ENCODE results near the gene MTMR11. TPM values are rescaled to one million over a fixed set of nuclear protein-coding genes. Genes with fewer than 3 reads are reported as not detected.
A peak's percentile ranks its signal among the peaks of the same experiment; 100 is the strongest.
"Not testable (repeated sequence)": the region's sequence is repeated elsewhere in the genome, so short reads cannot be mapped to it uniquely, and the experiment has no call there.

Gene MTMR11
- total RNA-seq, 1 donor from 2014 or later: 5.8 TPM

DNA sequence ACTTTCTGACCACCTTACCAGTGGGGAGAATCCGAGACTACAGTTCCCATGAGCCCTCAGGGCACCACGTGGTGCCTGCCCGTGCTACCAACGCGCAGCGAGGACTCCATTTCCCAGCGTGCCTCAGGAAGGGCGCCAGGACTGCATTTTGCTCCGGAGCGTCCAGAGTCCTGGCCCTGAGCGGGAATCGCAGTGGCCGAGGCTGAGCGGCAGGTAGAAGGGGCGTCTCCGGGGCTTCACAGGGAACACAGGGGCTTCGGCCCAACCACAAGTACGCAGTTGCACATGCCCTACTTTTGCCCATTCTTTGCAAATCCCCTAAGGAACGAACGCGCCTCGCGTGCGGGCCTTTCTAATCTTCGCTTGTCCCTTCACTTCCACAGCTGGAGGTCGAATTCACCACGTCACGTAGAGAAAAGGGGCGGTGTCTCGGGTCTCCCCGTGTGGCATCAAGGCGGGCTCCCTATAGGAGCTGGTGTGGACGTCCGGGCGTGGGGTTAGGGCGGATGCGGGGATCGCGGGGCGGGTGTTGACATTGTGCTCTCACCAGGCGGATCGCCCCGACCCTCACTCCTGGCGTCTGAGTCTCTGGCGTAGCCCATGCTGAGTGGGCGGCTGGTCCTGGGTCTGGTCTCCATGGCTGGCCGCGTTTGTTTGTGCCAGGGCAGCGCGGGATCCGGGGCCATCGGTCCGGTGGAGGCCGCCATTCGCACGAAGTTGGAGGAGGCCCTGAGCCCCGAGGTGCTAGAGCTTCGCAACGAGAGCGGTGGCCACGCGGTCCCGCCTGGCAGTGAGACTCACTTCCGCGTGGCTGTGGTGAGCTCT, 37.0 kb downstream of the MTMR11 start, which contains the start of gene BOLA1:
TSS of gene BOLA1 (plus strand) at position 109 of the 825 bp plus-strand sequence. CDS start at position 601, 492 bp downstream.
- ATAC-seq: peak; percentile 93

DNA sequence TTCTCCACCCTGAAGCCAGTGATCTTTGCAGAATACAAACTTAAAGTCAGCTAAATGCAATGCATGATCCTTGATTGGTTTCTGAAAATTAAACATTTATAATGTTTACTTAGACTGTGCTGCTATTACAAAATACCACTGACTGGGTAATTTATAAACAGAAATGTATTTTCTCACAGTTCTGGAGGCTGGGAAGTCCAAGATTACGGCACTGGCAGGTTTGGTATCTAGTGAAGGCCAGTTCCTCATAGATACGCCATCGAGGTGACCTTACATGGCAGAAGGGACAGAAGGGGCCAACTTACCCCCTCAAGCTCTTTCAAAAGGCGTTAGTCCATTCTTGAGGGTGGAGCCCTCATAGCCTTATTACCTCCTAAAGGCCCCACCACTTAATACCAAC, 40.1 kb downstream of the MTMR11 start:
- no peak for ATAC-seq

DNA sequence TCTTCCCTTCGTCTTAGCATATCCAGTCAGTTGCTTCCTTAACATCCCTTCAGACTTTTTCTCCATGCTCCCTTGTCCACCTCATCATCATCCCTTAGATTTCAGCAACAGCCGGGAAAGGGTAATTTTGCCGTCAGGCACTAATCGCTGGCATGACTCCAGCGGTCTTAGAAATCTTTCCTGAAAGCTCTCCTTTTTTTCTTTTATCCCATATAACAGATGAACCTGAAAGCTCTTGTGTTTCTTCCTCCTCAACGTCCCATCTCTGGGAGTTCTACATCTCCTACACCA, 47.7 kb downstream of the MTMR11 start:
- ATAC-seq: no peak

DNA sequence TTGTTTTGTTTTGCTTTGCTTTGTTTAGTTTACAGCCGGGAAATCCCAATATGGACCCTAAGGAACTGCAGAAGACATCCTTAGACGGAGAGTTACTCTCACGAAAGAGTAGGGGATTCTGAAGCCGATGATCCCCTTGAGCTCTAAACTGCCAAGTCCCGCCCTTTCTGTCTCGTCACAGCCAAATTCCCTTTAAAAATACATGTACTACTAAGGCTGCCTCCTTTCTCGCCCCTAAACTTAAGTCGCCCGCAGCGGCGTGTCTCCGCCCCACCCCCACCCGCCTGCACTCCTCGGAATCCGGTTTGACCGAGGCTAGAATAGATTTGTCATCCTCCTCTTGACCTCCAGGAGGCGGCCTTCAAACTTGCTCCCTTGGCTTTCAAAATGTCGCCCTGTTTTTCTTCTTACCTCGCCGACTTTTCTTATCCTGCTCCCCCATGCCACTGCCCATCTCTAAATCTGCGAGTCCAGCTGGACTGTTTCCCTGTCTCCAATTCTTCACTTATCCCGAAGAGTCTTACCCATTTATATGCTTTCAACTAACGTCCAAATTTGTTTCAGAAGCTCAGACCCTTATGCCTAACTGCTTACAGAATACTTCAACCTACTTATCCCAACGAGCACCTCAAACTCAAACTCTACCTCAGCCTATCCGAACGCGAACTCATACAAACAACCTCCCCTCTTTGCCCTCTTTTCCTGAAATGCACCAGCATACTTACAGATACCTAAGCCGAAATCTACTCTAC, 48.3 kb downstream of the MTMR11 start:
- peak; percentile 56 for ATAC-seq

DNA sequence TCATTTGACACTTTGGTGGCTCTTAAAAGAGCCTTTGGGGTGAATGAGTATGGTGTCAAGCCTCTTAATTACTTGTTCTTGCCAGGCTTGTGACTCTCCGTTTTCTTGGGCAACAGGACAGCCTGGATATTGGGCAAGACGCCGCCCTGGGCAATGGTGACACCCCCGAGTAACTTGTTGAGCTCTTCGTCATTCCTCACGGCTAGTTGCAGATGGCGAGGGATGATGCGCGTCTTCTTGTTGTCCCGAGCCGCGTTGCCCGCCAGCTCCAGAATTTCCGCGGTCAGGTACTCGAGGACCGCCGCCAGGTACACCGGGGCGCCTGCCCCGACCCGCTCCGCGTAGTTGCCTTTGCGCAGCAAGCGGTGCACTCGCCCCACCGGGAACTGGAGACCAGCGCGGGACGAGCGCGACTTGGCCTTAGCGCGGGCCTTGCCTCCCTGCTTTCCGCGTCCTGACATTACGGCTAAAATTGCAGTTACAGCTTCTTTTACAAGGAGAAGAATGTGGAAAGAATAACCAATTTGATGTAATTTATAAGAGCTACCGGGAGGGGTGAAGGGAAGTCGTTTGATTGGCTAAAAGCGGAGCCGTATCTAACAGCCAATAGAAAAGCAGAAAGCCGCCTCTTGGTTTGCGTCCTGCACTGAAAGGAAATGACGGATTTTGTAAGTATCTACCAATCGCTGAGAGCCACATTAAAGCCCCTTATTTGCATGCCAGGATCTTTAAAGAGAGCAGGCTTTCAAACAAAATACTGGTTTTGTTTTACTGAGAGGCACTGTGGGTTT, 49.0 kb downstream of the MTMR11 start:
- ATAC-seq: peak; percentile 61

DNA sequence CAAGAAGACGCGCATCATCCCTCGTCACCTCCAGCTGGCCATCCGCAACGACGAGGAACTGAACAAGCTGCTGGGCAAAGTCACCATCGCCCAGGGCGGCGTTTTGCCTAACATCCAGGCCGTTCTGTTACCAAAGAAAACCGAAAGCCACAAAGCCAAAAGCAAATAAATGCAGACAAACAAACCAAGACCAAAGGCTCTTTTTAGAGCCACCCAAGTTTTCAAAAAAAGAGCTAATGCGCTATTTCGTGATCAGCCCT, 49.6 kb downstream of the MTMR11 start:
- ATAC-seq: not testable (repeated sequence)

DNA sequence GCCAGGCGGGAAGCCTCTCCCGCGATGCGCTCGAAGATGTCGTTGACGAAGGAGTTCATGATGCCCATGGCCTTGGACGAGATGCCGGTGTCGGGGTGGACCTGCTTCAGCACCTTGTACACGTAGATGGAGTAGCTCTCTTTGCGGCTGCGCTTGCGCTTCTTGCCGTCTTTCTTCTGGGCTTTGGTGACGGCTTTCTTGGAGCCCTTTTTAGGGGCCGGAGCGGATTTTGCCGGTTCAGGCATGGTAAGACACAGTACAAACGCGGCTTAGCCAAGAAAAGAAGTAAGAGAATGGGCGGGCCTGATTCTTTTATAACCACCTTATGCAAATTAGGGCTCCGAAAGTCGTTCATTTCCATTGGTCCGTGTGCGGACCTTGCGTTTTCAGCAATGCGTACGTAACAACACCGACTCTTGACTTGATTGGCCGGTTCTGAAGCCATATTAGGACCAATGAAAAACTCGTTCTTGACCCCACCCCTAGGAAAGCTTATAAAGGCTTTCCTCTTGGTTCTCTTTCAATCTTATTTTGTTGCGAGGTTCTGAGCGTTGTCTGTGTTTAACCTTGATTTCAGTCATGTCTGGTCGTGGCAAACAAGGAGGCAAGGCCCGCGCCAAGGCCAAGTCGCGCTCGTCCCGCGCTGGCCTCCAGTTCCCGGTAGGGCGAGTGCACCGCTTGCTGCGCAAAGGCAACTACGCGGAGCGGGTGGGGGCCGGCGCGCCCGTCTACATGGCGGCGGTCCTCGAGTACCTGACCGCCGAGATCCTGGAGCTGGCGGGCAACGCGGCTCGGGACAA, 50.1 kb downstream of the MTMR11 start:
- ATAC-seq: peak; percentile 80

DNA sequence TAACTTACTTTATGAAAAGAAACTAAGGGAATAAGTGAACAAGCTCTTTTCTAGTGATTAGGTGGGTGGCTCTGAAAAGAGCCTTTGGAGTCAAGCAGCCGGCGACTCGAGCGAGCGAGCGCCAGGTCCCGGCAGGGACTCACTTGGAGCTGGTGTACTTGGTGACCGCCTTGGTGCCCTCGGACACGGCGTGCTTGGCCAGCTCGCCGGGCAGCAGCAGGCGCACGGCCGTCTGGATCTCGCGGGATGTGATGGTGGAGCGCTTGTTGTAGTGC, 50.6 kb downstream of the MTMR11 start:
- ATAC-seq: not testable (repeated sequence)

DNA sequence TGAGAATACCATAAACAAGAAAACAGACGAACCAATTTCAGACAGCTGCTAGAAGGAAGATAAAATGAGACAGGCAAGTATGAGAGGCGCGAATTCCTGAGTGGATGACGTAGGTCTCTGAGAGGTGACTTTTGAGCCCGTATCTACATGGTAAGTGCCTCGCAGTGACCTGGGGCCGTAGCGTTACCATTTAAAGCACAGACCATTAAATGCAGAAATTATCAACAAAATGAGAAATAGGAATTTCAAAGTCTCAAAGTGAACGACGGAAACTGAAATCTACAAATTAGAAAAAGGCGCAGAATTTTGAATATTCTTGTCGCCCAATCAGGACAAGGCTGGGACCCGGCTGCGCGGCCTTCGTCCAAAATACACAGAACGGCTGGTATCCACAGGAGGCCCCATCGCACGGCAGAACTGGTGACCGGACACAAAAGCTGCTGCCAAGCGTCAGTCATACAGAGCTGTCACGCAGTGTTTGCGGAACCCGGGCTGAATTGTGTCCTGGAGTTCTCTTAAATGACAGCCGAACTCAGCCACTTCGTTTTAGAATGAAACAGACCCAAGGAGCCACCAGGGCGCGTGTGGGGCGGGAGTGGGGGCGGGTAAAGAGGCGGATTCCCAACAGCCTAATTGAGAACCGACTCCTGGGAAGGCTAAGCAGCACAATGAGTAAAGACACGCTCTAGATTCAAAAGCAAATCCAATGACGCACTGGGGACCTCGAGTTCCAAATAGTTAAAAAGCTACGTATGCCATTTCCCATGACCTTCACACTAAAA, 51.1 kb downstream of the MTMR11 start:
- peak; percentile 19 for ATAC-seq

DNA sequence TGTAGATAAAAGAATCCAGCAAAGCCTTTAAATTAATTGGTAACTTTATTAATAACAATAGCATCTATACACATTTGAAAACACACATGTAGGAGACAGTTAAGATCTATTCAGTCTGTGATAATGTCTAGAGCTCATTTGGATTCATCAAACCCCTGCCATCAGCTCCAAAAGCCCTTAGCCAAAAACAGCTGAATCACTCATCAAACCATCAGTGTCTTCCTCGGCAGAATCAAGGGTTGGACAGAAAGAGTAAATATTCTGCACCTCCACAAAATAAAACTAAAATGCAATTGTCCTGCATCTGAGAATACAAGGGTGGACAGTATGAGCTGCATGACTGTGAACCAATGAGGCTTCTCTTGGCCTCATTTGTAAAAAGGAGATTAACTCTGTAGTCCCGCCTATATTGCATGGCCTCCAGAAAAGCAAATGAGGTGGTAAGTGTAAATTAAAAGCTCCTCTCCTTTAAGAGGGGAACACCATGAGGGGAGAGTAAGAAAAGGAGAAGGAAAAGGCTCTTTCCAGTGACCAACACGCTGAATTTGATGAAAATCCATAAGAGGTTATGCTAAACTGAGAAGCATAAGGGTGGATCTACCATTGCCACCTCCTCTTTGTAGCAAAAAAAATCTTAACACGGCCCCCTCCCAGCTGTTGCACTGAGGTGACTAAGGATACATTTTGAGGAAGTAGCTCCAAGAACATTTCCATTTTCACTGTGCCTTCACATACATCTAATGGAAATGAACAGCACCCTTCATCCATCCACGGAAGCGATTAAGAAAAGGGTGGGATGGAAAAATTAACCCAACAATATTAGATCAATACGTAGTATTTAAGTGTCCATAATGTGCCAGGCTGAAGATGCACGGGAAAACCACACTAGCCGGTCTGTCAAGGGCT, 52.0 kb downstream of the MTMR11 start:
- ATAC-seq: no peak

DNA sequence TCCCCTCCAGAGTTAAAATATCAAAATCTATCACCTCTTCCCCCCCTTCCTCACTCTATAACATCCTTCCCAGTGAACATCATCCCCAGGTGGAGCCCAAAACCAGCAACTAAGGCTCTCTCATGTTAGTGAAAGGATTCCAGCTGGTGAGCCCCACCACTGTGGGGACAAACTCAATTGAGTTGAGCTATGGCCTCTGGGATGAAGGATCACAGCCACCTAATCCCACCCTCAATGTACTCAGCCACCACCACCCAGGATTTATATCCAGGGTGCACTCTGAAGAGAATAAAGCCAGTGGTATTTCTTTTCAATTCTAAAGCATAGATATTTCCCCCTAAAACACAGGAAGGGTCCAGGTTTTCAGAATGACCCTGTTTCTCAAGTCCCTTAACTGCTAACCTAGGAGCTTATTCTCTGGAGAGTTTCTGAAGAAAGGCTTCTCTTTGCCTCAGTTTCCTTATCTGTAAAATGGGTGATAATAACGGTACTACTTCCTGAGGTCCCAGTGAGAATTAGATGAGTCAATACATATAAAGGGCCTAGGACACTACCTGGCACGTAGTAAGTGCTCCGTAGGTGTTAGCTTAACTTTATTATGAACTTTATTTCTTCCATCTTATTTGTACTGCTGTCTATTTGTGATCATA, 53.0 kb downstream of the MTMR11 start:
- no peak for ATAC-seq

DNA sequence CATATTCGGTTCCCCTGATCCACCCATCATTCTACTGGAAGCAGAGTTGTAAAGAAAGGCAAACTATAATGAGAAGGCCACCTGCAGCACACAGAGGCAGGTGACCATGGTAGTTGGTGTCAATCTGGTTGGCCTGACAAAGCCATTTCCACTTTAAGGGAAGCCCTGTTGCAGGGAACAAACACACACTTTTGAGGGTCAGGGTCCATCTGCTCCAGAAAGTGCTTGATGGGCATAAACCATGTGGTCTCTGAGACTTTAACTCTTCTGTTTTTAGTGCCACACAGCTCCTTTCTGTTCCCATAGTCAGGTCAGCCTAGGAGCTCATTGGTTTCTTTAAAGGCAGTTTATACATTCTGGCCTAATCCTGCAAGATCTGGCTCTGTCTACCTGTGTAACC, 54.8 kb downstream of the MTMR11 start:
- ATAC-seq: no peak

DNA sequence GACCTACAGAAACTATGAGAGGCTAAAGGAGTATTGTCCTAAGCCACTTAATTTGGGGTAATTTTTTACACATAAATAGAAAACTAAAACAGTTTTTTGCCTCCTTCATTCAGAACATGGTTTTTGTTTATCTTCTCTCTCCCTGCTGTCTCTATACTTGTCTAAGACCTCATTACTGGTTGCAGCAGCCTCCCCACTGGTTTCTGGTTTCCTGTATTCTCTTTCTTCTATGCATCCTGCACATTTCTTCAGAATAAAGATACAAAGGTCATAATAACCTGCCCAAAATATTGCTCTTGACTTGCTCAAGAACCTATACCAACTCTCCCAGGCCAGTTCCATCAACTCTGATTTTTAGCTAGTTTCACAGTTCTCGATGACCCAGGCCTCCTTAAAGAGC, 57.1 kb downstream of the MTMR11 start:
- no peak for ATAC-seq

Other genes with a start within 250 kb of the MTMR11 start
- gene FCGR1A, start 154.2 kb downstream of the MTMR11 start, total RNA-seq: 0.40 TPM
- gene BOLA1, start 37.3 kb downstream of the MTMR11 start, total RNA-seq: 12.0 TPM
- gene SV2A, start 19.0 kb downstream of the MTMR11 start, total RNA-seq: 0.20 TPM
- 36.5 TPM for gene SF3B4, start 9.1 kb downstream of the MTMR11 start, total RNA-seq
- 11.8 TPM for gene OTUD7B, start 73.8 kb upstream of the MTMR11 start, total RNA-seq
- 22.4 TPM for gene VPS45, start 130.9 kb upstream of the MTMR11 start, total RNA-seq
- 4.1 TPM for gene PLEKHO1, start 213.0 kb upstream of the MTMR11 start, total RNA-seq

All from esophagus mucosa (tissue), 1 donor.